ENCODE data around the gene HOXC12. TPM values are rescaled to one million over a fixed set of nuclear protein-coding genes. Genes with fewer than 3 reads are reported as not detected.

The HOXC12 gene
- total RNA-seq, 1 experiment from 2014 or later, result not detected

DNA sequence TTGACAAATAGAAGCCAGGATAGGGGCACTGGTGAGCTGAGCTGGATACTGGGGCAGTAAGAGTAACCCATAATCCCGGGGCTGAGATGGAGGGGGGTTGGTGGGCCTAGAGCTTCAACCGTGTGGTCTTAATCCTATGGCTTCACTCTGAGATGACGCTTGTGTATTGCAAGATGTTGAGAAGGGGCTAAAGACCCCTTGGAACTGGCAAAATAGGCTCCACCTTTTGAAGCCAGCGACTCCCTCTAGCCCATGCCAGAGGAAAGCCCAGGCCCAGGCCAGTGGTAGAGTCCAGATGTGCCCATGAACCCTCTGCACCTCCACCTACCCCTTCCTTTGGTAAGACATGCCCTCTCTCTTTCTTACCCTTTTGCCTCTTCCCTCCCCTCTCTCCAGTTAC lies 4.6 kb downstream of the HOXC12 start (continued):
- TF ChIP-seq FOXK1 (CRISPR knock-in tag; IDR thresholded peaks at IDR 0.05), result no peak
- TF ChIP-seq TP53 (CRISPR knock-in tag; IDR thresholded peaks at IDR 0.05), result no peak
- TF ChIP-seq, protein P1, sequence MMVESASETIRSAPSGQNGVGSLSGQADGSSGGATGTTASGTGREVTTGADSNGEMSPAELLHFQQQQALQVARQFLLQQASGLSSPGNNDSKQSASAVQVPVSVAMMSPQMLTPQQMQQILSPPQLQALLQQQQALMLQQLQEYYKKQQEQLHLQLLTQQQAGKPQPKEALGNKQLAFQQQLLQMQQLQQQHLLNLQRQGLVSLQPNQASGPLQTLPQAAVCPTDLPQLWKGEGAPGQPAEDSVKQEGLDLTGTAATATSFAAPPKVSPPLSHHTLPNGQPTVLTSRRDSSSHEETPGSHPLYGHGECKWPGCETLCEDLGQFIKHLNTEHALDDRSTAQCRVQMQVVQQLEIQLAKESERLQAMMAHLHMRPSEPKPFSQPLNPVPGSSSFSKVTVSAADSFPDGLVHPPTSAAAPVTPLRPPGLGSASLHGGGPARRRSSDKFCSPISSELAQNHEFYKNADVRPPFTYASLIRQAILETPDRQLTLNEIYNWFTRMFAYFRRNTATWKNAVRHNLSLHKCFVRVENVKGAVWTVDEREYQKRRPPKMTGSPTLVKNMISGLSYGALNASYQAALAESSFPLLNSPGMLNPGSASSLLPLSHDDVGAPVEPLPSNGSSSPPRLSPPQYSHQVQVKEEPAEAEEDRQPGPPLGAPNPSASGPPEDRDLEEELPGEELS (CRISPR knock-in tag; IDR thresholded peaks at IDR 0.05), result no peak
- no peak for TF ChIP-seq ZNF317 (CRISPR knock-in tag; IDR thresholded peaks at IDR 0.05; ENCODE audit: borderline replicate concordance, low read depth)

DNA sequence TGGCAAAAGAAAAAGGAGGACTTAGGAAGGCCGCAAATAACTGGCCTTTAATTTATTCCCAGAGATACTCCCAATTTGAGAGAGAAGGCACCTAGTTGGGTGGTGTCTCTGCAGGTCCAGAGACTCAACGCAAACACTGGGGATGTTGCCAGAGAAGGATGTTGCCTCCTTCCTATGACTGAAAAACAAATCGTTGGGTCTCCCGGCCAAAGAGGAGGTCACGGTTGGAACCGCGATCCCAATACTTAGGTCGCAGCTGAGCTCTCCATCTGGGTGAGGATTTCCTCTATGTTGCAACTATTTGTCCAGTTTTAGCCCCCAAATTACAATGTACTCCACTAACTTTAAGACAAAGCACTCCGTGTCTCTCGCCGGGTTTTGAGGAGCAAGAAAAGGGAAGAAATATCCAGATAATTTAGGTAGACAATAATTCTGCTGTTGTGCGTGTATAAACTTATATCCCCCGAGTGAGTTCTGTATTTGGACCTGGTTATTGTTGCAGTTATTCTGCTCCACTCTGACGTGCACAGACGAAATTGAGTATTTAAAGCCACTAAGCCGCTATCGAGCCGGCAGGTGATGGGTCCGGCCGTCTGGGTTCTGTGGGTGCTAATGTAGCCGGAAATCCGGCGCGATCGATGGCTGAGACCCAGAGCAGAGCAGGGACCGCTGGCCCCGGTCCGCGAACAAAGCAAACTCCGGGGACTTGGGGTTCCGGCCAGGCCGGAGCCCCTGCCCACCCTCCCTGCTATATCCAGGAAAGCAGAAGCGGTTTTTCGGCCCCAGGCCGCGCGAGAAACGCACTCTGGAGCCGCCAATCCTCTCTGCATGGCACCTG lies 5.7 kb downstream of the HOXC12 start:
- Mint-ChIP-seq H3K9me3 (no peaks in the 10 kb centered on the region), H3K36me3 (no peaks in the 10 kb centered on the region), H3K4me1 (peaks cover 19% of the 10 kb centered on the region), H3K4me3 (no peak overlapping the region; the same call in 1 of the 2 replicates), H3K27me3 (ENCODE audit: low read depth) (peaks cover 100% of the 10 kb centered on the region), H3K27ac (no peak overlapping the region)
- DNase-seq (ENCODE audit: low spot score) (no peak), ATAC-seq (no peak)
- CTCF ChIA-PET, result interaction anchor here (1.0 to 1.5 kb wide), 7 partner anchors 8 to 213 kb away, joined by 3 to 6 read pairs (median 5); partner anchors contain the start of genes HOXC10 and HOXC13
- POLR2A ChIA-PET, result interaction anchor here (0.9 kb wide), 1 partner anchor 30 kb away, joined by 3 read pairs; no protein-coding TSS in a partner anchor
- TF ChIP-seq NR2C2 (CRISPR knock-in tag; IDR thresholded peaks at IDR 0.05) (no peak), HMGA2 (CRISPR knock-in tag; IDR thresholded peaks at IDR 0.05) (no peak), OVOL2 (CRISPR knock-in tag; IDR thresholded peaks at IDR 0.05; ENCODE audit: borderline replicate concordance) (no peak), JAZF1 (CRISPR knock-in tag; IDR thresholded peaks at IDR 0.05) (no peak), TCF7 (CRISPR knock-in tag; IDR thresholded peaks at IDR 0.05; ENCODE audit: low read depth) (no peak), ZNF263 (CRISPR knock-in tag; IDR thresholded peaks at IDR 0.05; ENCODE audit: low read depth) (no peak), FOXJ3 (CRISPR knock-in tag; IDR thresholded peaks at IDR 0.05; ENCODE audit: borderline replicate concordance) (no peak), IRF2 (CRISPR knock-in tag; IDR thresholded peaks at IDR 0.05; ENCODE audit: borderline replicate concordance, low read depth) (no peak), ZNF416 (CRISPR knock-in tag; IDR thresholded peaks at IDR 0.05) (no peak)
- TF ChIP-seq, protein P2, sequence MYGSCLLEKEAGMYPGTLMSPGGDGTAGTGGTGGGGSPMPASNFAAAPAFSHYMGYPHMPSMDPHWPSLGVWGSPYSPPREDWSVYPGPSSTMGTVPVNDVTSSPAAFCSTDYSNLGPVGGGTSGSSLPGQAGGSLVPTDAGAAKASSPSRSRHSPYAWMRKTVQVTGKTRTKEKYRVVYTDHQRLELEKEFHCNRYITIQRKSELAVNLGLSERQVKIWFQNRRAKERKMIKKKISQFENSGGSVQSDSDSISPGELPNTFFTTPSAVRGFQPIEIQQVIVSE (CRISPR knock-in tag; IDR thresholded peaks at IDR 0.05; ENCODE audit: borderline replicate concordance), result no peak
- TF ChIP-seq, protein P3, sequence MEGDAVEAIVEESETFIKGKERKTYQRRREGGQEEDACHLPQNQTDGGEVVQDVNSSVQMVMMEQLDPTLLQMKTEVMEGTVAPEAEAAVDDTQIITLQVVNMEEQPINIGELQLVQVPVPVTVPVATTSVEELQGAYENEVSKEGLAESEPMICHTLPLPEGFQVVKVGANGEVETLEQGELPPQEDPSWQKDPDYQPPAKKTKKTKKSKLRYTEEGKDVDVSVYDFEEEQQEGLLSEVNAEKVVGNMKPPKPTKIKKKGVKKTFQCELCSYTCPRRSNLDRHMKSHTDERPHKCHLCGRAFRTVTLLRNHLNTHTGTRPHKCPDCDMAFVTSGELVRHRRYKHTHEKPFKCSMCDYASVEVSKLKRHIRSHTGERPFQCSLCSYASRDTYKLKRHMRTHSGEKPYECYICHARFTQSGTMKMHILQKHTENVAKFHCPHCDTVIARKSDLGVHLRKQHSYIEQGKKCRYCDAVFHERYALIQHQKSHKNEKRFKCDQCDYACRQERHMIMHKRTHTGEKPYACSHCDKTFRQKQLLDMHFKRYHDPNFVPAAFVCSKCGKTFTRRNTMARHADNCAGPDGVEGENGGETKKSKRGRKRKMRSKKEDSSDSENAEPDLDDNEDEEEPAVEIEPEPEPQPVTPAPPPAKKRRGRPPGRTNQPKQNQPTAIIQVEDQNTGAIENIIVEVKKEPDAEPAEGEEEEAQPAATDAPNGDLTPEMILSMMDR (IDR thresholded peaks at IDR 0.05), result no peak
- TF ChIP-seq, protein P4, sequence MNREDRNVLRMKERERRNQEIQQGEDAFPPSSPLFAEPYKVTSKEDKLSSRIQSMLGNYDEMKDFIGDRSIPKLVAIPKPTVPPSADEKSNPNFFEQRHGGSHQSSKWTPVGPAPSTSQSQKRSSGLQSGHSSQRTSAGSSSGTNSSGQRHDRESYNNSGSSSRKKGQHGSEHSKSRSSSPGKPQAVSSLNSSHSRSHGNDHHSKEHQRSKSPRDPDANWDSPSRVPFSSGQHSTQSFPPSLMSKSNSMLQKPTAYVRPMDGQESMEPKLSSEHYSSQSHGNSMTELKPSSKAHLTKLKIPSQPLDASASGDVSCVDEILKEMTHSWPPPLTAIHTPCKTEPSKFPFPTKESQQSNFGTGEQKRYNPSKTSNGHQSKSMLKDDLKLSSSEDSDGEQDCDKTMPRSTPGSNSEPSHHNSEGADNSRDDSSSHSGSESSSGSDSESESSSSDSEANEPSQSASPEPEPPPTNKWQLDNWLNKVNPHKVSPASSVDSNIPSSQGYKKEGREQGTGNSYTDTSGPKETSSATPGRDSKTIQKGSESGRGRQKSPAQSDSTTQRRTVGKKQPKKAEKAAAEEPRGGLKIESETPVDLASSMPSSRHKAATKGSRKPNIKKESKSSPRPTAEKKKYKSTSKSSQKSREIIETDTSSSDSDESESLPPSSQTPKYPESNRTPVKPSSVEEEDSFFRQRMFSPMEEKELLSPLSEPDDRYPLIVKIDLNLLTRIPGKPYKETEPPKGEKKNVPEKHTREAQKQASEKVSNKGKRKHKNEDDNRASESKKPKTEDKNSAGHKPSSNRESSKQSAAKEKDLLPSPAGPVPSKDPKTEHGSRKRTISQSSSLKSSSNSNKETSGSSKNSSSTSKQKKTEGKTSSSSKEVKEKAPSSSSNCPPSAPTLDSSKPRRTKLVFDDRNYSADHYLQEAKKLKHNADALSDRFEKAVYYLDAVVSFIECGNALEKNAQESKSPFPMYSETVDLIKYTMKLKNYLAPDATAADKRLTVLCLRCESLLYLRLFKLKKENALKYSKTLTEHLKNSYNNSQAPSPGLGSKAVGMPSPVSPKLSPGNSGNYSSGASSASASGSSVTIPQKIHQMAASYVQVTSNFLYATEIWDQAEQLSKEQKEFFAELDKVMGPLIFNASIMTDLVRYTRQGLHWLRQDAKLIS (CRISPR knock-in tag; IDR thresholded peaks at IDR 0.05; ENCODE audit: borderline replicate concordance), result no peak
- TF ChIP-seq, protein P5, sequence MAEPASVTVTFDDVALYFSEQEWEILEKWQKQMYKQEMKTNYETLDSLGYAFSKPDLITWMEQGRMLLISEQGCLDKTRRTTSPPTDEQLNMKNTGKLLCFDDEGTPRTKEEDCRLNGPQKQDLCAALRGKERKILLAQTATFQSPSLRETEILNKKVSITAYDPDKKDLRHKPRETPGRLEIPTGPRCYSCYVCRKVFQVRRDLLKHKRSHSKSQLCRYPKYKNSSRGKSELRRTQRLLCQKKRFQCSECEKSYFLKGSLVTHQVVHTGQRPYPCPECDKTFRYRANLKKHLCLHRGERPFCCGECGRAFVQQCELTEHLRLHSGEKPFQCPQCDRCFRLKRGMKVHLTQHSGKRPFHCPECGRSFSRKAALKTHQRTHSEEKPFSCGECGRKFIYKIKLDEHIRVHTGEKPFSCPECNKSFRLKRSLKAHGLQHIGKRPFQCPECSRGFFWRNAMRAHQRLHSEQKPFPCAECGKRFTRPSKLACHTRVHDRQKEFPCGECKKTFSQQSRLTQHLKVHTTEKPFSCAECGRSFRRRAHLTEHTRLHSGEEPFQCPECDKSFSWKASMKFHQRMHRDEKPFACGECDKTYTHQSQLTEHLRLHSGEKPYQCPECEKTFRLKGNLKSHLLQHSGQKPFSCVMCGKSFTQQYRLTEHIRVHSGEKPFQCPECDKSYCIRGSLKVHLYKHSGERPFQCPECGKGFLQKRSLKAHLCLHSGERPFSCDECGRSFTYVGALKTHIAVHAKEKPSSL (CRISPR knock-in tag; conservative IDR thresholded peaks at IDR 0.05), result no peak
- TF ChIP-seq, protein P6, sequence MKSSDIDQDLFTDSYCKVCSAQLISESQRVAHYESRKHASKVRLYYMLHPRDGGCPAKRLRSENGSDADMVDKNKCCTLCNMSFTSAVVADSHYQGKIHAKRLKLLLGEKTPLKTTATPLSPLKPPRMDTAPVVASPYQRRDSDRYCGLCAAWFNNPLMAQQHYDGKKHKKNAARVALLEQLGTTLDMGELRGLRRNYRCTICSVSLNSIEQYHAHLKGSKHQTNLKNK (CRISPR knock-in tag; IDR thresholded peaks at IDR 0.05), result no peak
- TF ChIP-seq, protein P7, sequence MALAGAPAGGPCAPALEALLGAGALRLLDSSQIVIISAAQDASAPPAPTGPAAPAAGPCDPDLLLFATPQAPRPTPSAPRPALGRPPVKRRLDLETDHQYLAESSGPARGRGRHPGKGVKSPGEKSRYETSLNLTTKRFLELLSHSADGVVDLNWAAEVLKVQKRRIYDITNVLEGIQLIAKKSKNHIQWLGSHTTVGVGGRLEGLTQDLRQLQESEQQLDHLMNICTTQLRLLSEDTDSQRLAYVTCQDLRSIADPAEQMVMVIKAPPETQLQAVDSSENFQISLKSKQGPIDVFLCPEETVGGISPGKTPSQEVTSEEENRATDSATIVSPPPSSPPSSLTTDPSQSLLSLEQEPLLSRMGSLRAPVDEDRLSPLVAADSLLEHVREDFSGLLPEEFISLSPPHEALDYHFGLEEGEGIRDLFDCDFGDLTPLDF (CRISPR knock-in tag; IDR thresholded peaks at IDR 0.05), result no peak
- TF ChIP-seq, protein P8, sequence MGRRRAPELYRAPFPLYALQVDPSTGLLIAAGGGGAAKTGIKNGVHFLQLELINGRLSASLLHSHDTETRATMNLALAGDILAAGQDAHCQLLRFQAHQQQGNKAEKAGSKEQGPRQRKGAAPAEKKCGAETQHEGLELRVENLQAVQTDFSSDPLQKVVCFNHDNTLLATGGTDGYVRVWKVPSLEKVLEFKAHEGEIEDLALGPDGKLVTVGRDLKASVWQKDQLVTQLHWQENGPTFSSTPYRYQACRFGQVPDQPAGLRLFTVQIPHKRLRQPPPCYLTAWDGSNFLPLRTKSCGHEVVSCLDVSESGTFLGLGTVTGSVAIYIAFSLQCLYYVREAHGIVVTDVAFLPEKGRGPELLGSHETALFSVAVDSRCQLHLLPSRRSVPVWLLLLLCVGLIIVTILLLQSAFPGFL (CRISPR knock-in tag; IDR thresholded peaks at IDR 0.05; ENCODE audit: borderline replicate concordance), result no peak

Data from WTC11 (cell line).